A549 (cell line): ENCODE results near the gene THOC5. TPM values are rescaled to one million over a fixed set of nuclear protein-coding genes. Genes with fewer than 3 reads are reported as not detected.
A peak's percentile ranks its signal among the peaks of the same experiment; 100 is the strongest.

Source experiments
- ATAC-seq, 2 experiments: fragments of 200-7000 bp in 1 of 2; fragments of >200 bp in 1 of 2; cut with Nextera tagmentation in 1 of 2; cut with Tn5 transposase in 1 of 2; 3 replicates each; pipeline versions ENCODE4 v1.8.0 to v1.9.1; 2018 to 2020; ENCODE audit warnings: mild to moderate bottlenecking in 1 of 2, moderate library complexity in 1 of 2
- CTCF ChIA-PET: fragments of 300-600 bp; sonication (Branson Sonifier 250); formaldehyde crosslinking; extraction: SDS; loops from one replicate; lab custom pipeline; 2021; ENCODE audit warnings: antibody characterized with exemption, inconsistent platforms; lab: Yijun Ruan, JAX
- POLR2A ChIA-PET: fragments of 350-600 bp; formaldehyde crosslinking; extraction: SDS; loops from one replicate; lab custom pipeline; 2021; ENCODE audit warnings: antibody characterized with exemption, inconsistent platforms; lab: Yijun Ruan, JAX
- DNase-seq, 2 experiments: peaks; one replicate each; pipeline versions ENCODE4 v3.0.0 to v3.0.0-alpha.2; 2011 to 2016; ENCODE audit warnings: low read depth in 1 of 2, low spot score in 1 of 2
- FAIRE-seq: peaks from 2 replicates; lab custom pipeline; 2011; peaks lifted over from hg19 to GRCh38; lab: Jason Lieb, UNC
- H3K27ac ChIP-seq, 2 experiments: fragments of >200 bp; sonication (Bioruptor Twin); formaldehyde crosslinking; 3 replicates each; pipeline ENCODE4 v1.5.1; 2016 to 2017
- H3K4me1 ChIP-seq: fragments of >200 bp; sonication (Bioruptor Twin); formaldehyde crosslinking; 3 replicates; pipeline ENCODE4 v1.6.1; 2016
- H3K4me2 ChIP-seq: fragments of >200 bp; sonication (Bioruptor Twin); formaldehyde crosslinking; 3 replicates; pipeline ENCODE4 v1.6.1; 2016
- H3K4me3 ChIP-seq: fragments of >200 bp; sonication (Bioruptor Twin); formaldehyde crosslinking; 3 replicates; pipeline ENCODE4 v1.5.1; 2016
- H3K9me3 ChIP-seq: fragments of >200 bp; sonication (Bioruptor Twin); formaldehyde crosslinking; 3 replicates; pipeline ENCODE4 v1.6.1; 2016
- CBX2 ChIP-seq: fragments of 200-600 bp; sonication (generic); IDR thresholded peaks from 2 replicates; pipeline ENCODE4 v1.6.1; 2016; ENCODE audit warnings: low read depth, mild to moderate bottlenecking, borderline replicate concordance
- CHD4 ChIP-seq: fragments of 200-600 bp; sonication (generic); IDR thresholded peaks from 2 replicates; pipeline ENCODE4 v1.6.1; 2016; ENCODE audit warnings: antibody characterized with exemption, mild to moderate bottlenecking, borderline replicate concordance
- EHMT2 ChIP-seq: fragments of 200-600 bp; sonication (generic); IDR thresholded peaks from 2 replicates; pipeline ENCODE4 v1.6.1; 2016; ENCODE audit warnings: antibody characterized with exemption, low read depth, mild to moderate bottlenecking, moderate library complexity
- ESRRA ChIP-seq: fragments of 150-350 bp; IDR thresholded peaks from 2 replicates; pipeline ENCODE4 v1.6.1; 2014; ENCODE audit warnings: mild to moderate bottlenecking, low read length, borderline replicate concordance
- FOSB ChIP-seq: fragments of 250-450 bp; sonication (Bioruptor Pico); IDR thresholded peaks from 2 replicates; pipeline ENCODE4 v1.5.0; 2020; ENCODE audit warnings: mild to moderate bottlenecking, moderate library complexity
- FOXS1 ChIP-seq: fragments of 250-450 bp; sonication (Bioruptor Pico); IDR thresholded peaks from 2 replicates; pipeline ENCODE4 v1.5.0; 2020; ENCODE audit warnings: mild to moderate bottlenecking, moderate library complexity
- GATA3 ChIP-seq: IDR thresholded peaks from 2 replicates; pipeline ENCODE4 v1.6.1; 2012; ENCODE audit warnings: borderline replicate concordance
- HES2 ChIP-seq: fragments of >200 bp; sonication (Bioruptor Twin); formaldehyde crosslinking; IDR thresholded peaks from 2 replicates; pipeline ENCODE4 v1.6.1; 2016
- HOXA7 ChIP-seq: fragments of 250-450 bp; sonication (Bioruptor Pico); IDR thresholded peaks from 2 replicates; pipeline ENCODE4 v1.5.0; 2020; ENCODE audit warnings: mild to moderate bottlenecking, moderate library complexity
- HOXB5 ChIP-seq: fragments of 250-450 bp; sonication (Bioruptor Pico); IDR thresholded peaks from 2 replicates; pipeline ENCODE4 v1.5.0; 2020; ENCODE audit warnings: mild to moderate bottlenecking, moderate library complexity
- JUNB ChIP-seq: fragments of >200 bp; sonication (Bioruptor Twin); formaldehyde crosslinking; IDR thresholded peaks from 2 replicates; pipeline ENCODE4 v1.6.1; 2016
- KDM5A ChIP-seq: fragments of 200-600 bp; sonication (generic); IDR thresholded peaks from 2 replicates; pipeline ENCODE4 v1.6.1; 2016; ENCODE audit warnings: antibody characterized with exemption, mild to moderate bottlenecking
- MAFK ChIP-seq: fragments of 450-650 bp; IDR thresholded peaks from 2 replicates; pipeline ENCODE4 v1.6.1; 2014; ENCODE audit not compliant: partially characterized antibody
- NFE2L2 ChIP-seq: fragments of 150-350 bp; conservative IDR thresholded peaks from 2 replicates; pipeline ENCODE4 v1.6.1; 2014; ENCODE audit warnings: low read length
- PHF8 ChIP-seq: fragments of 200-600 bp; sonication (generic); IDR thresholded peaks from 2 replicates; pipeline ENCODE4 v1.6.1; 2016; ENCODE audit warnings: low read depth, mild to moderate bottlenecking, antibody characterized with exemption, moderate library complexity, borderline replicate concordance
- RARB ChIP-seq: fragments of 250-450 bp; sonication (Bioruptor Pico); IDR thresholded peaks from 2 replicates; pipeline ENCODE4 v1.8.0; 2021; ENCODE audit warnings: mild to moderate bottlenecking, moderate library complexity
- SMC3 ChIP-seq: fragments of >200 bp; sonication (Bioruptor Twin); formaldehyde crosslinking; IDR thresholded peaks from 3 replicates; pipeline ENCODE4 v1.6.1; 2018; ENCODE audit warnings: inconsistent platforms
- ZC3H11A ChIP-seq: fragments of 450-650 bp; IDR thresholded peaks from 2 replicates; pipeline ENCODE4 v1.6.1; 2014; ENCODE audit warnings: antibody characterized with exemption, mild to moderate bottlenecking
- WGBS: methylation state at CpG from one replicate; pipeline ENCODE4 v1.1.6; 2017; ENCODE audit errors: missing lambda C conversion rate; 5-methylcytosine and 5-hydroxymethylcytosine counted together
- polyA plus RNA-seq, 4 experiments: library from polyadenylated mRNA; depleted of rRNA in 3 of 4; stranded (reverse); fragments of >200 nt; fragmentation: RNase III in 1 of 4; extraction: RNeasy Plus Mini Kit Qiagen cat#74134 plus additional on column Dnase treatment in 1 of 4; gene quantifications; 2 replicates in 3 of 4; 3 replicates in 1 of 4; pipeline ENCODE4 v1.2.3, GENCODE V29; 2011 to 2017
- TF ChIP-seq, protein P1 (sequence below): fragments of 250-450 bp; sonication (Bioruptor Pico); IDR thresholded peaks from 2 replicates; pipeline ENCODE4 v1.5.0; 2020; ENCODE audit warnings: low read depth, mild to moderate bottlenecking, moderate library complexity

THOC5 gene
- polyA plus RNA-seq, 2 of the 4 experiments (the other 2 are of a cell fraction): 24.1 to 43.3 TPM

DNA sequence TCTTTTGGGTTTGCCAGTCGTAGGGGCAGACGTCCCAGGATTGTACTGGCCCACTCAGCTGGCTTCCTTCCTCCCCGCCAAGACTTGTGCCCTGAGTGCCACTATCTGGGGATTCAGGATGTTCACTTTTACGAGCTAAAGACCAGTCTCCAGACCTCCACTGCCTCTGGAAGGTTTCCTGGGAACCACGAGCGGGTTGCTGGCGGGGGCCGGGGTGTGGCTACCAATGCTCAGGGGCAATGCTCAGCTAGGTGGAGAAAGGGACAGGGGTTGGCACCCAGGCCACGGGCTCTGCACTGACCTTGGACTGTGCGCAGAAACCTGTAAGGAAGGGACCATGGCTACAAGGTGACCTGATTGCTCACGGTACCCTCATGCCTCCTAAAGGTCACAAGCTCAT, 71.3 kb downstream of the THOC5 start:
- H3K4me2 ChIP-seq: no peak overlapping the region
- no peak overlapping the region for H3K4me3 ChIP-seq
- ChIA-PET CTCF (interaction anchor here (1.2 to 5.0 kb wide), 3 partner anchors 10 to 42 kb away, joined by 4 to 40 read pairs (median 5); no protein-coding TSS in a partner anchor), POLR2A (no interaction called here)
- no peak overlapping the region for H3K27ac ChIP-seq
- H3K9me3 ChIP-seq: no peaks in the 10 kb centered on the region
- no peak for FAIRE-seq
- peaks cover 29% of the 10 kb centered on the region for H3K4me1 ChIP-seq
- 75% methylated on average over 9 of the region's 11 CpGs for WGBS
- TF ChIP-seq FOXS1 (CRISPR knock-in tag) (no peak), CHD4 (no peak), CBX2 (no peak), EHMT2 (no peak), GATA3 (no peak), ESRRA (no peak), JUNB (no peak), HES2 (no peak), HOXA7 (CRISPR knock-in tag) (no peak), HOXB5 (no peak), KDM5A (no peak)
- TF ChIP-seq, protein P1, sequence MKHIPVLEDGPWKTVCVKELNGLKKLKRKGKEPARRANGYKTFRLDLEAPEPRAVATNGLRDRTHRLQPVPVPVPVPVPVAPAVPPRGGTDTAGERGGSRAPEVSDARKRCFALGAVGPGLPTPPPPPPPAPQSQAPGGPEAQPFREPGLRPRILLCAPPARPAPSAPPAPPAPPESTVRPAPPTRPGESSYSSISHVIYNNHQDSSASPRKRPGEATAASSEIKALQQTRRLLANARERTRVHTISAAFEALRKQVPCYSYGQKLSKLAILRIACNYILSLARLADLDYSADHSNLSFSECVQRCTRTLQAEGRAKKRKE: no peak
- ATAC-seq: no peak
- DNase-seq: no peak

GRCh38 chr22:29481265-29482000, 72.1 kb downstream of the THOC5 start:
- POLR2A ChIA-PET: no interaction called here
- no peak for ATAC-seq
- CTCF ChIA-PET: interaction anchor here (1.2 to 5.0 kb wide), 2 partner anchors 9 to 11 kb away, joined by 5 to 40 read pairs; no protein-coding TSS in a partner anchor
- TF ChIP-seq RARB (CRISPR knock-in tag): no peak
- no peak for TF ChIP-seq HOXA7 (CRISPR knock-in tag)
- TF ChIP-seq MAFK: peak; percentile 16
- 0 out of 3 replicates have a peak overlapping the region, but pooled peaks have one; percentile 20 for H3K4me2 ChIP-seq
- H3K9me3 ChIP-seq: no peaks in the 10 kb centered on the region
- no peak overlapping the region for H3K4me3 ChIP-seq
- 73% methylated on average over 15 of the region's 15 CpGs for WGBS
- H3K27ac ChIP-seq: no peak overlapping the region
- peaks cover 29% of the 10 kb centered on the region for H3K4me1 ChIP-seq
- DNase-seq: no peak
- no peak for FAIRE-seq

DNA sequence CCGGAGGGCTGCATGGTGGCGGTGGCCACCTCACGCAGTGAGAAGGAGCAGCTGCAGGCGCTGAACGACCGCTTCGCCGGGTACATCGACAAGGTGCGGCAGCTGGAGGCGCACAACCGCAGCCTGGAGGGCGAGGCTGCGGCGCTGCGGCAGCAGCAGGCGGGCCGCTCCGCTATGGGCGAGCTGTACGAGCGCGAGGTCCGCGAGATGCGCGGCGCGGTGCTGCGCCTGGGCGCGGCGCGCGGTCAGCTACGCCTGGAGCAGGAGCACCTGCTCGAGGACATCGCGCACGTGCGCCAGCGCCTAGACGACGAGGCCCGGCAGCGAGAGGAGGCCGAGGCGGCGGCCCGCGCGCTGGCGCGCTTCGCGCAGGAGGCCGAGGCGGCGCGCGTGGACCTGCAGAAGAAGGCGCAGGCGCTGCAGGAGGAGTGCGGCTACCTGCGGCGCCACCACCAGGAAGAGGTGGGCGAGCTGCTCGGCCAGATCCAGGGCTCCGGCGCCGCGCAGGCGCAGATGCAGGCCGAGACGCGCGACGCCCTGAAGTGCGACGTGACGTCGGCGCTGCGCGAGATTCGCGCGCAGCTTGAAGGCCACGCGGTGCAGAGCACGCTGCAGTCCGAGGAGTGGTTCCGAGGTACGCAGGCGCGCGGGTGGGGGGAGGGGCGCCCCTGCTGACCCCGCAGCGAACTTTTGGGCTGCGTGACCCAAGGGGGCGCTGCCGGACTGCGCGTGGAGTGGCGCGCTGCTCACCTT, 72.9 kb downstream of the THOC5 start:
- Histone ChIP-seq H3K4me3 (no peak overlapping the region), H3K9me3 (no peaks in the 10 kb centered on the region), H3K4me2 (no peak overlapping the region), H3K27ac (no peak overlapping the region), H3K4me1 (peaks cover 29% of the 10 kb centered on the region)
- TF ChIP-seq FOSB (CRISPR knock-in tag) (no peak), SMC3 (no peak), NFE2L2 (no peak), KDM5A (no peak), ESRRA (no peak)
- ChIA-PET POLR2A (no interaction called here), CTCF (interaction anchor here (0.9 to 5.0 kb wide), 2 partner anchors 11 to 24 kb away, joined by 4 to 40 read pairs; no protein-coding TSS in a partner anchor)
- WGBS: 93% methylated on average over 81 of the region's 107 CpGs
- FAIRE-seq (no peak), ATAC-seq (no peak), DNase-seq (no peak)

DNA sequence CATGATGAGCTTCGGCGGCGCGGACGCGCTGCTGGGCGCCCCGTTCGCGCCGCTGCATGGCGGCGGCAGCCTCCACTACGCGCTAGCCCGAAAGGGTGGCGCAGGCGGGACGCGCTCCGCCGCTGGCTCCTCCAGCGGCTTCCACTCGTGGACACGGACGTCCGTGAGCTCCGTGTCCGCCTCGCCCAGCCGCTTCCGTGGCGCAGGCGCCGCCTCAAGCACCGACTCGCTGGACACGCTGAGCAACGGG, 73.4 kb downstream of the THOC5 start:
- Histone ChIP-seq H3K27ac (no peak overlapping the region), H3K9me3 (no peaks in the 10 kb centered on the region), H3K4me3 (no peak overlapping the region), H3K4me2 (peak overlapping the region; percentile 21; the same call in 1 of the 3 replicates), H3K4me1 (peaks cover 29% of the 10 kb centered on the region)
- ChIA-PET CTCF (interaction anchor here (0.9 to 5.0 kb wide), 2 partner anchors 10 to 25 kb away, joined by 4 to 40 read pairs; no protein-coding TSS in a partner anchor), POLR2A (no interaction called here)
- 71% methylated on average over 18 of the region's 39 CpGs for whole genome bisulfite sequencing
- DNase-seq (no peak), FAIRE-seq (no peak), ATAC-seq (no peak)
- no peak for TF ChIP-seq ZC3H11A
- no peak for TF ChIP-seq PHF8
